SK-N-SH (cell line): ENCODE measurements around the gene DOCK6. TPM values are rescaled to one million over a fixed set of nuclear protein-coding genes. Genes with fewer than 3 reads are reported as not detected.

Experiments
- CTCF ChIA-PET: fragments of 300-600, 350-600 bp; formaldehyde crosslinking; extraction: SDS; loops from one replicate; lab custom pipeline; 2021; lab: Yijun Ruan, JAX
- POLR2A ChIA-PET: fragments of 350-600 bp; sonication (Branson Sonifier 250); formaldehyde crosslinking; extraction: SDS; loops from one replicate; lab custom pipeline; 2020; ENCODE audit warnings: antibody characterized with exemption, inconsistent platforms; lab: Yijun Ruan, JAX
- DNase-seq: peaks from one replicate; pipeline ENCODE4 v3.0.0; 2012
- H2AFZ ChIP-seq: fragments of 200-600 bp; sonication (generic); 2 replicates; pipeline ENCODE4 v1.8.1; 2016; ENCODE audit warnings: antibody characterized with exemption, mild to moderate bottlenecking, low read depth
- H3F3A ChIP-seq: fragments of 200-600 bp; sonication (generic); replicated peaks from 2 replicates; pipeline ENCODE3; 2016; ENCODE audit warnings: antibody characterized with exemption, mild to moderate bottlenecking; ENCODE audit not compliant: insufficient read depth
- H3K27ac ChIP-seq, 2 experiments: fragments of 200-500 bp in 1 of 2; fragments of 200-600 bp in 1 of 2; sonication (Bioruptor generic) in 1 of 2; sonication (generic), shearing (Covaris generic) in 1 of 2; 2 replicates each; pipeline versions ENCODE4 v1.5.1 to v1.6.1; 2014 to 2016; ENCODE audit warnings: low read depth in 2 of 2, inconsistent platforms in 1 of 2, low read length in 1 of 2, mild to moderate bottlenecking in 1 of 2, mixed read lengths in 1 of 2
- H3K27me3 ChIP-seq: fragments of 200-600 bp; sonication (generic), shearing (Covaris generic); 2 replicates; pipeline ENCODE4 v1.6.1; 2016; ENCODE audit warnings: mixed run types; ENCODE audit not compliant: insufficient read depth
- H3K36me3 ChIP-seq, 2 experiments: fragments of 200-500 bp in 1 of 2; fragments of 200-600 bp in 1 of 2; sonication (Bioruptor generic) in 1 of 2; sonication (generic) in 1 of 2; replicated peaks in 1 of 2; 2 replicates each; pipeline versions ENCODE3 to v1.5.1; 2014 to 2016; ENCODE audit warnings: low read length in 1 of 2, mild to moderate bottlenecking in 1 of 2; ENCODE audit not compliant: insufficient read depth in 2 of 2, control insufficient read depth in 1 of 2
- H3K4me1 ChIP-seq, 2 experiments: fragments of 200-500 bp in 1 of 2; fragments of 200-600 bp in 1 of 2; sonication (Bioruptor generic) in 1 of 2; sonication (generic), shearing (Covaris generic) in 1 of 2; 2 replicates each; pipeline versions ENCODE4 v1.5.1 to v1.6.1; 2014 to 2016; ENCODE audit warnings: low read depth in 1 of 2, low read length in 1 of 2, mixed run types in 1 of 2; ENCODE audit not compliant: insufficient read depth in 2 of 2, control insufficient read depth in 1 of 2
- H3K4me2 ChIP-seq: fragments of 200-600 bp; sonication (generic), shearing (Covaris generic); 2 replicates; pipeline ENCODE4 v1.6.1; 2017; ENCODE audit warnings: mixed run types
- H3K4me3 ChIP-seq, 2 experiments: fragments of 200-500 bp in 1 of 2; fragments of 200-600 bp in 1 of 2; sonication (Bioruptor generic) in 1 of 2; sonication (generic), shearing (Covaris generic) in 1 of 2; 2 replicates each; pipeline versions ENCODE4 v1.5.1 to v1.8.1; 2014 to 2016; ENCODE audit warnings: low read depth in 2 of 2, inconsistent platforms in 1 of 2, low read length in 1 of 2, mild to moderate bottlenecking in 1 of 2, mixed read lengths in 1 of 2, moderate library complexity in 1 of 2
- H3K79me2 ChIP-seq: fragments of 200-600 bp; sonication (generic); 2 replicates; pipeline ENCODE4 v1.8.1; 2017; ENCODE audit warnings: mild to moderate bottlenecking; ENCODE audit not compliant: insufficient read depth
- H3K9ac ChIP-seq: fragments of 200-600 bp; sonication (generic); 2 replicates; pipeline ENCODE4 v1.6.1; 2017; ENCODE audit warnings: mixed run types
- H3K9me2 ChIP-seq: fragments of 200-600 bp; sonication (generic); 2 replicates; pipeline ENCODE4 v1.6.1; 2017; ENCODE audit warnings: mixed run types
- H3K9me3 ChIP-seq: fragments of 200-600 bp; sonication (generic); 2 replicates; pipeline ENCODE4 v1.6.1; 2017; ENCODE audit warnings: mixed run types, mild to moderate bottlenecking, moderate library complexity
- H4K20me1 ChIP-seq: fragments of 200-600 bp; sonication (generic); 2 replicates; pipeline ENCODE4 v1.6.1; 2017; ENCODE audit warnings: mild to moderate bottlenecking, mixed run types; ENCODE audit not compliant: insufficient read depth
- CHD2 ChIP-seq: fragments of 150-350 bp; IDR thresholded peaks from 2 replicates; pipeline ENCODE4 v1.6.1; 2018; ENCODE audit warnings: low read length; ENCODE audit not compliant: partially characterized antibody
- ELF1 ChIP-seq: IDR thresholded peaks from 2 replicates; pipeline ENCODE4 v1.4.0; 2012
- MXI1 ChIP-seq: IDR thresholded peaks from 2 replicates; pipeline ENCODE4 v1.6.1; 2012; ENCODE audit warnings: mild to moderate bottlenecking, low read depth, low read length, improper control_type of control experiment
- NFIC ChIP-seq: IDR thresholded peaks from 2 replicates; pipeline ENCODE4 v1.4.0; 2012; ENCODE audit warnings: borderline replicate concordance
- NRF1 ChIP-seq: IDR thresholded peaks from 2 replicates; pipeline ENCODE4 v1.6.1; 2012; ENCODE audit warnings: low read depth, mild to moderate bottlenecking, low read length
- PBX3 ChIP-seq: IDR thresholded peaks from 2 replicates; pipeline ENCODE4; 2012
- POLR2AphosphoS5 ChIP-seq: IDR thresholded peaks from 2 replicates; pipeline ENCODE4 v1.6.1; 2012; ENCODE audit warnings: low read depth, low read length
- RAD21 ChIP-seq: IDR thresholded peaks from 2 replicates; pipeline ENCODE4 v1.6.1; 2012; ENCODE audit warnings: mild to moderate bottlenecking, low read length
- RFX5 ChIP-seq: IDR thresholded peaks from 2 replicates; pipeline ENCODE4 v1.6.1; 2012; ENCODE audit warnings: mild to moderate bottlenecking, improper control_type of control experiment, low read length
- RXRA ChIP-seq: IDR thresholded peaks from 2 replicates; pipeline ENCODE4 v1.4.0; 2012; ENCODE audit warnings: low read depth, mild to moderate bottlenecking, borderline replicate concordance
- SIN3A ChIP-seq: IDR thresholded peaks from 2 replicates; pipeline ENCODE4 v1.6.1; 2012; ENCODE audit warnings: low read depth, mild to moderate bottlenecking, low read length, moderate library complexity, borderline replicate concordance
- TAF1 ChIP-seq: IDR thresholded peaks from 2 replicates; pipeline ENCODE4 v1.6.1; 2012; ENCODE audit warnings: low read depth, mild to moderate bottlenecking, low read length, moderate library complexity, borderline replicate concordance
- TCF12 ChIP-seq: IDR thresholded peaks from 2 replicates; pipeline ENCODE4 v1.4.0; 2012
- USF2 ChIP-seq: fragments of 150-350 bp; IDR thresholded peaks from 2 replicates; pipeline ENCODE4 v1.6.1; 2017; ENCODE audit warnings: antibody characterized with exemption, low read length, low read depth, borderline replicate concordance
- YY1 ChIP-seq: IDR thresholded peaks from 2 replicates; pipeline ENCODE4 v1.4.0; 2012; ENCODE audit warnings: low read depth, mild to moderate bottlenecking
- WGBS: methylation state at CpG from one replicate; pipeline ENCODE4 v1.1.6; 2017; ENCODE audit warnings: low lambda C conversion rate; 5-methylcytosine and 5-hydroxymethylcytosine counted together
- polyA plus RNA-seq, 3 experiments: library from polyadenylated mRNA; depleted of rRNA; stranded (reverse); fragments of >200 nt; gene quantifications; 2 replicates each; pipeline ENCODE4 v1.2.3, GENCODE V29; 2012
- TF ChIP-seq, protein P1 (sequence below): IDR thresholded peaks from 2 replicates; pipeline ENCODE4 v1.4.0; 2012; ENCODE audit warnings: low read depth
- TF ChIP-seq, protein P2 (sequence below): IDR thresholded peaks from 2 replicates; pipeline ENCODE4 v1.6.1; 2012; ENCODE audit warnings: mild to moderate bottlenecking, low read depth, low read length, moderate library complexity

The DOCK6 gene
- polyA plus RNA-seq, 1 of the 3 experiments (the other 2 are of a cell fraction): 18.3 TPM

DNA sequence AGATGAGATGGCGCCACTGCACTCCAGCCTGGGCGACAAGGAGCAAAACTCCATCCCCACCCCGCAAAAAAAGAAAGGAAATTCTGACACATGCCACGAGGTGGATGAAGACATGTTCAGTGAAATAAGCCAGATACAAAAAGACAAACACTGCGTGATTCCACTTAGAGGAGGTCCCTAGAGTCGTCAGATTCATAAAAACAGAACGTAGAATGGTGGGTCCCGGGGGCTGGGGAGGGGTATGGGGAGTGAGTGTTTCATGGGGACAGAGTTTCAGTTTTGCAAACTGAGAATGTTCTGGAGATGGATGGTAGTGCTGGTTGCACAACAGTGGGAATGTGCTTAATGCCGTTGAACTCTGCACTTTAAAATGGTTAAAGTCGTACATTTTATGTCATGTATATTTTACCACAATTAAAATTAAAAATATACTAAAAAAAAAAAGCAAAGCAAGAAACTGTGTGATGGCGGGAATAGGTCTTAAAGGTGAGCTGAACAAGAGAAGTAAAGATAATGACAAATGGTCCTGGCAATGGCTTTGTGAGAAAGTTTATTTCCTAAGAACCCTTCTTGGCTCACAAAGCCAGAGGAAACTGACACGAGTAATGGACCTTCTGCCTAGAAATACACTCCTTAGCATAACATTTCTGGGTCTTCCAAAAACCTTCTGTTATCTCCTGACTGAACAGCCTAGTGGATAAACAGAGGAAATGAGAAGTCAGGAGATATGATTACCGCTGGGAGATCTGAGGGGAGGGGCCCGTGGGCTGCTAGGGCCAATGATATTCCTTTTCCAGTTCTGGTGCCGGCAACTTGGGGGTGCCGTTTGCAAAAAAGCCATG is 102.5 kb downstream of the DOCK6 start (continued):
- TF ChIP-seq SIN3A (no peak), USF2 (no peak), NFIC (no peak), RFX5 (no peak), ELF1 (no peak)

DNA sequence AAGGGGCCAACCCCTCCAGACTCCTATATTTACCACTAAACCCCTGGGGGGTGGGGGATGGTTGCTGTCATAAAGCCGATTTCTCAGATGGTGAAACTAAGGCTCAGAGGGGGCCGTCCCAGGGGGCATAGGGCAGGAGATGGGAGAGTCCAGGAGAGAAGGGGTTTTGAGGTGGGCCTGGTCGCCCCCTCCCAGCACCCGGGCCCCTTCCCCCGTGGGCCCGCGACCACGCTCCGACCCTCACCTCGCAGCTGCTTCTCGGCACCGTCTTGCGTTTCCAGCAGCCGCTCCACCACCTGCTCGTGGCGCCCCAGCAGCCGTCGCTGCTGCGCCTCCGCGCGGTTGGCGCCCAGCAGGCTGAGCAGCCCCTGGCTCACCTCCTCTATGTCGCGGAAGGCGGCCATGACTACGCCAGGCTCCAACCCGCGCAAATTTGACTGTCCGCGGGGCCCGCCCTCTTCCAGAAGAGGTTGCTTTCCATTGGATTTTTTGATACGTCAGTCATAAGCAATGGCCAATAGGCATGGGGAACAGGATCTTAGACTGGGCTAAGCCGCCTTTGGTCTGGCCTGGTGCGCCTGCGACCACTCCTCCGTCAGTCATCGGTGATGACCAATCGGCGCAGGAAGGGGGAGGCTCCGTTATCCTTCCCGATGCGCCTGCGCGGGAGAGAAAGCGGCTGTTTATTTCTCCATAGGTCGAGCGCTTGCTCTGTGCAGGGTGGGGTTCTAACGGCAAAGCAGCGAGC is 106.8 kb downstream of the DOCK6 start, which contains the start of gene SPC24:
SPC24 (minus strand) TSS at position 410 of the 748 bp plus-strand sequence; CDS start at position 404, 6 bp downstream.
- Histone ChIP-seq H3K9ac (peak within 1 kb of the TSS; percentile 81), H3K9me3 (no peaks in the 10 kb centered on the region), H3K27ac (peak within 1 kb of the TSS; percentile 37 to 75), H3K4me2 (peak within 1 kb of the TSS; percentile 91), H2AFZ (peak within 1 kb of the TSS; percentile 80), H3K4me1 (peaks cover 2 to 6% of the 10 kb centered on the region in 2 experiments; a peak in 2 of 4 replicates), H3K27me3 (no peaks in the 10 kb centered on the region), H3F3A (peaks cover 10% of the 10 kb centered on the region), H3K9me2 (no peaks in the 10 kb centered on the region), H3K36me3 (no peaks in the 10 kb centered on the region), H3K79me2 (peaks cover 50% of the 10 kb centered on the region), H4K20me1 (no peaks in the 10 kb centered on the region), H3K4me3 (peak within 1 kb of the TSS; percentile 70 to 75)
- CTCF ChIA-PET: interaction anchor here (0.8 to 2.1 kb wide), 6 partner anchors 12 to 327 kb away, joined by 3 to 9 read pairs (median 6); no protein-coding TSS in a partner anchor
- TF ChIP-seq RXRA: no peak
- peak; percentile 98 for TF ChIP-seq NRF1
- TF ChIP-seq, protein P1, sequence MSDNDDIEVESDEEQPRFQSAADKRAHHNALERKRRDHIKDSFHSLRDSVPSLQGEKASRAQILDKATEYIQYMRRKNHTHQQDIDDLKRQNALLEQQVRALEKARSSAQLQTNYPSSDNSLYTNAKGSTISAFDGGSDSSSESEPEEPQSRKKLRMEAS: no peak
- peak; percentile 100 for TF ChIP-seq PBX3
- peak; percentile 83 for TF ChIP-seq POLR2AphosphoS5
- TF ChIP-seq RAD21: peak; percentile 10; the same call in 1 of the 2 replicates
- TF ChIP-seq MXI1: peak; percentile 98
- TF ChIP-seq, protein P2, sequence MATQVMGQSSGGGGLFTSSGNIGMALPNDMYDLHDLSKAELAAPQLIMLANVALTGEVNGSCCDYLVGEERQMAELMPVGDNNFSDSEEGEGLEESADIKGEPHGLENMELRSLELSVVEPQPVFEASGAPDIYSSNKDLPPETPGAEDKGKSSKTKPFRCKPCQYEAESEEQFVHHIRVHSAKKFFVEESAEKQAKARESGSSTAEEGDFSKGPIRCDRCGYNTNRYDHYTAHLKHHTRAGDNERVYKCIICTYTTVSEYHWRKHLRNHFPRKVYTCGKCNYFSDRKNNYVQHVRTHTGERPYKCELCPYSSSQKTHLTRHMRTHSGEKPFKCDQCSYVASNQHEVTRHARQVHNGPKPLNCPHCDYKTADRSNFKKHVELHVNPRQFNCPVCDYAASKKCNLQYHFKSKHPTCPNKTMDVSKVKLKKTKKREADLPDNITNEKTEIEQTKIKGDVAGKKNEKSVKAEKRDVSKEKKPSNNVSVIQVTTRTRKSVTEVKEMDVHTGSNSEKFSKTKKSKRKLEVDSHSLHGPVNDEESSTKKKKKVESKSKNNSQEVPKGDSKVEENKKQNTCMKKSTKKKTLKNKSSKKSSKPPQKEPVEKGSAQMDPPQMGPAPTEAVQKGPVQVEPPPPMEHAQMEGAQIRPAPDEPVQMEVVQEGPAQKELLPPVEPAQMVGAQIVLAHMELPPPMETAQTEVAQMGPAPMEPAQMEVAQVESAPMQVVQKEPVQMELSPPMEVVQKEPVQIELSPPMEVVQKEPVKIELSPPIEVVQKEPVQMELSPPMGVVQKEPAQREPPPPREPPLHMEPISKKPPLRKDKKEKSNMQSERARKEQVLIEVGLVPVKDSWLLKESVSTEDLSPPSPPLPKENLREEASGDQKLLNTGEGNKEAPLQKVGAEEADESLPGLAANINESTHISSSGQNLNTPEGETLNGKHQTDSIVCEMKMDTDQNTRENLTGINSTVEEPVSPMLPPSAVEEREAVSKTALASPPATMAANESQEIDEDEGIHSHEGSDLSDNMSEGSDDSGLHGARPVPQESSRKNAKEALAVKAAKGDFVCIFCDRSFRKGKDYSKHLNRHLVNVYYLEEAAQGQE: peak; percentile 24; the same call in 1 of the 2 replicates
- TF ChIP-seq YY1: peak; percentile 88
- TF ChIP-seq SIN3A: peak; percentile 91
- 0 out of 2 replicates have a peak, but pooled peaks have one; percentile 12 for TF ChIP-seq RFX5
- TF ChIP-seq TCF12: no peak
- peak; percentile 83 for TF ChIP-seq TAF1
- peak; percentile 89 for TF ChIP-seq CHD2
- WGBS: under 1% methylated on average over 24 of the region's 50 CpGs
- peak; percentile 100 for DNase-seq
- POLR2A ChIA-PET: interaction anchor here (1.1 kb wide), 1 partner anchor 20 kb away, joined by 3 read pairs; no protein-coding TSS in a partner anchor
